SK-N-MC (cell line): ENCODE results near the gene OSBPL10.

Source experiments
- EZH2 ChIP-seq: fragments of 200-600 bp; sonication (generic); IDR thresholded peaks from one replicate; pipeline ENCODE4 v1.6.1; 2017; ENCODE audit warnings: antibody characterized with exemption
- FOXP2 ChIP-seq: optimal IDR thresholded peaks from 2 replicates; pipeline ENCODE3; 2011; ENCODE audit warnings: mild to moderate bottlenecking, moderate library complexity; ENCODE audit not compliant: insufficient read depth; ENCODE audit errors: extremely low read length, control extremely low read depth
- POLR2AphosphoS5 ChIP-seq: IDR thresholded peaks from 2 replicates; pipeline ENCODE4 v1.6.1; 2012; ENCODE audit warnings: mild to moderate bottlenecking, low read depth, low read length, borderline replicate concordance

GRCh38 chr3:31967592-31967991 is 13.5 kb downstream of the OSBPL10 start:
- TF ChIP-seq POLR2AphosphoS5 (no peak), EZH2 (no peak), FOXP2 (no peak)
